Measurements from ENCODE around the gene POU5F2.

DNA sequence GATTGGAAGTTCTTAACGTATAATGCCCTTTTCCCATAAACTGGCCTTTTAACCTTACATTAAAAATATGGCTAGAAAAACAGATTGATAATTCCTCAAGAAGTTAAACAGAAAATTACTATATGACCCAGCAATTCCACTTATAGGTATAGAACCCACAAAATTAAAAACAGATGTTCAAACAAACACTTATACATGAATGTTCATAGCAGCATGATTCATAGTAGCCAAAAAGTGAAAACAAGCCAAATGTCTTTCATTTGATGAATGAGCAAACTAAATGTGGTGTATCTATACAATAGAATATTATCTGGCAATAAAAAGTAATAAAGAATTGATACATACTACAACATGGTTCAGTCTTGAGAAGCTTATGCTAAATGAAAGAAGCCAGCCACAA, 35.5 kb downstream of the POU5F2 start:
- TF ChIP-seq GATA2 (IDR thresholded peaks at IDR 0.05; ENCODE audit: low read depth, low read length) (no peak), GATA3 (IDR thresholded peaks at IDR 0.05; ENCODE audit: low read depth, low read length) (no peak)
